ENCODE results near the gene BCO2. TPM values are rescaled to one million over a fixed set of nuclear protein-coding genes. Genes with fewer than 3 reads are reported as not detected.

The BCO2 gene
- total and polyA plus RNA-seq, 2 experiments from 2014 or later = 0.63 to 1.1 TPM

- TF ChIP-seq ZNF462 (CRISPR knock-in tag; IDR thresholded peaks at IDR 0.05) = no peak
- no peak for TF ChIP-seq REST (IDR thresholded peaks at IDR 0.05; ENCODE audit: unreplicated experiment)
- TF ChIP-seq NANOG (IDR thresholded peaks at IDR 0.05; ENCODE audit: borderline replicate concordance) = no peak
These were observed 52.2 kb downstream of the BCO2 start (continued) for GRCh38 chr11:112227471-112227870.

GRCh38 chr11:112228706-112229105 is 53.4 kb downstream of the BCO2 start:
- Histone ChIP-seq H3F3A (replicated peaks; ENCODE audit: low read depth) (no peaks in the 10 kb centered on the region), H3K9me2 (ENCODE audit: insufficient read depth) (no peaks in the 10 kb centered on the region), H3K4me3 (no peak overlapping the region), H3K4me1 (ENCODE audit: insufficient read depth) (peaks cover 7% of the 10 kb centered on the region), H4K20me1 (replicated peaks; ENCODE audit: insufficient read depth) (peaks cover 5% of the 10 kb centered on the region; the same call in 1 of the 2 replicates), H3K27ac (ENCODE audit: low read depth) (no peak overlapping the region), H3K27me3 (ENCODE audit: insufficient read depth) (no peaks in the 10 kb centered on the region), H3K4me2 (no peak overlapping the region), H2AFZ (no peak overlapping the region), H3K79me2 (replicated peaks; ENCODE audit: insufficient read depth) (peaks cover 35% of the 10 kb centered on the region), H3K36me3 (ENCODE audit: insufficient read depth) (peaks cover 15% of the 10 kb centered on the region; the same call in 1 of the 2 replicates)
- Mint-ChIP-seq H3K36me3 (ENCODE audit: low read depth) (peaks cover 15% of the 10 kb centered on the region; the same call in 2 of the 3 replicates), H3K27ac (no peak overlapping the region), H3K4me3 (no peak overlapping the region), H3K27me3 (ENCODE audit: insufficient read depth, low read depth, poor library complexity) (peaks cover 8% of the 10 kb centered on the region), H3K9me3 (no peaks in the 10 kb centered on the region), H3K4me1 (peaks cover 12% of the 10 kb centered on the region)
- no peak for DNase-seq (ENCODE audit: low spot score)
- no peak for ATAC-seq
- no peak for TF ChIP-seq EZH2phosphoT487 (IDR thresholded peaks at IDR 0.05; ENCODE audit: unreplicated experiment)
- no peak for TF ChIP-seq CREB1 (CRISPR knock-in tag; IDR thresholded peaks at IDR 0.05; ENCODE audit: low read depth)
- no peak for TF ChIP-seq ZNF462 (CRISPR knock-in tag; IDR thresholded peaks at IDR 0.05)
- TF ChIP-seq EZH2 (IDR thresholded peaks at IDR 0.05; ENCODE audit: low read depth, unreplicated experiment) = no peak

Measured in GM23338 (cell line).